Measurements from ENCODE around the gene RAB14.

The RAB14 gene

DNA sequence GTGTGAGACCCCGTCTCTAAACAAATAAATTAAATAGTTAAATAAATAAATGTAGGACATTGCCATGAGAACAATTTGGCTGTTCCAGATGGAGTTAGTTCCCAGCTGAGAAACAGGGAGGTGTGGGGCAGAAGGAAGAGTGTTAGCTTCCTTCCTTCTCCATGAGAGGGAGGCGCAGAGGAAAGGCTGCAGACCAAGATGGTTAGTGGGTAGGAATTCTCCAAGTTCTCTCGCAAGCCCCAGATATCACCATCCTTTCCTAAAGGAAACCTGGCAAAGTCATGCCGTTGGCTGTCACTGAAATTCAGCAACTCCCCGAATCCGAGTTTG is 33.1 kb upstream of the RAB14 start:
- no peak overlapping the region for H2AFZ ChIP-seq (ENCODE audit: low read length, unreplicated experiment)
- no peaks in the 10 kb centered on the region for H3K36me3 ChIP-seq (ENCODE audit: insufficient read depth, low read length)
- H3K27me3 ChIP-seq (ENCODE audit: insufficient read depth, low read length), result no peaks in the 10 kb centered on the region
- H3K79me2 ChIP-seq (ENCODE audit: control insufficient read depth, insufficient read depth, low read length, unreplicated experiment), result no peaks in the 10 kb centered on the region
- no peak overlapping the region for H3K27ac ChIP-seq (ENCODE audit: low read depth, low read length)
- peaks cover 12% of the 10 kb centered on the region for H3K4me1 ChIP-seq (ENCODE audit: control insufficient read depth, insufficient read depth, low read length, unreplicated experiment)
- H3K4me3 ChIP-seq (ENCODE audit: low read depth, low read length), result no peak overlapping the region

DNA sequence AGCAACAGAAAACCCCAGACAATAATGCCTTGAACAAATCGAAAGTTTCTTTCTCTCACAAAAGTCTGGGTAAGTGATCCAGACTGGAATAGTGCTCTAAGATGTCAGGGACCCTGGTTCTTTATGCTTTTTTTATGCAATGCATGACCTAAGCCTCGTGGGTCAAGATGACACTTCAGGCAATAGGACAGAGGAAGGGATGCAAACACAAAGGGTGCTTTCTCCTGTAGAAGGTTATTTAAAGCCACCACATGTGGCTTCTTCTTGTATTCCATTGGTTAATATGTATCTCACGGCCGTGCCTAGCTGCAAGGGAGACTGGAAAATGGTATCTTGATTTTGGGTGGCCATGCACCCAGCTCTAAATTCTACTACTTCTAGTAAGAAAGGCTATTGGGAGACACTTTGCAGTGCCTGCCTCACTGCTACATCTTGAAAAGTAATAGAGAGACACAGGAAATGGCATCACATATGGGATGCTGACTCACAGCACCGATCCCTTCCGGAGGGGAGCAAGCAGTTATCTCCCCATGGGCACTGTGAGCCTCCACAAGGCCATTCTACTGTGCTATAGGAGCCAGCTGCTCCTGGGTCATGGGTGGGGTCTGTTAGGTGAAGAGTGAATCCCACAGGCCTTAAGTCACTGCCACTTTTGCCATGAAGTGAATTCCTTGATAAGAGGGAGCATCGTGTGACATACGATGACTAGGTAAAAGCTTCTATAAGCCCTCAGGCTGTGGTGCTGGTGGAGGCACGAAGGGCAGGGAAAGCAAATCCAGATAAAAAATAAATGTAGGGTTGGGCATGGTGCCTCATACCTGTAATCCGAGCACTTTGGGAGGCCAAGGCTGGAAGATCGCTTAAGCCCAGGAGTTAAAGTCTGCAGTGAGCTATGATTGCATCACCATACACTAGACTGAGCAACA is 32.5 kb upstream of the RAB14 start:
- no peaks in the 10 kb centered on the region for H3K36me3 ChIP-seq (ENCODE audit: insufficient read depth, low read length)
- no peaks in the 10 kb centered on the region for H3K79me2 ChIP-seq (ENCODE audit: control insufficient read depth, insufficient read depth, low read length, unreplicated experiment)
- H3K4me3 ChIP-seq (ENCODE audit: low read depth, low read length), result no peak overlapping the region
- peak overlapping the region; percentile 53 for H3K27ac ChIP-seq (ENCODE audit: low read depth, low read length)
- H3K27me3 ChIP-seq (ENCODE audit: insufficient read depth, low read length), result no peaks in the 10 kb centered on the region
- H2AFZ ChIP-seq (ENCODE audit: low read length, unreplicated experiment), result peak overlapping the region; percentile 28
- peaks cover 12% of the 10 kb centered on the region for H3K4me1 ChIP-seq (ENCODE audit: control insufficient read depth, insufficient read depth, low read length, unreplicated experiment)

DNA sequence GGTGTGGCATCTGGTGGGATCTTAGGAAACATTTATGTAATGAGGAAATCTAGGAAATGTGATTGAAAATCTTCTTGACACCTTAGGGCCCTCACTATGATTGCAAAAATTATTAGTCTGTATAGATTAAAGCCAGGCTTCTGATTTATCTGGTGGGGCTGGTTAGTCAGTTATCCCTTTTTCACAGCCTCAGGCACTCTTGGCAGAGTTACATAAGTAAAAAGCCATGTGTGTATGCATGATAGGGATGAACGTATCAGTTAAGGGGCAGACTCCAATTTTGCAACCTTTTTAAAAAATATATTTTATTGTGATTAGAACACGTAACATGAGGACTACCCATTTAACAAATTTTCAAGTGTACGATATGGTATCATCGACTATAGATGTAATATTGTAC is 30.6 kb upstream of the RAB14 start:
- H3K4me3 ChIP-seq (ENCODE audit: low read depth, low read length), result no peak overlapping the region
- H3K27ac ChIP-seq (ENCODE audit: low read depth, low read length), result no peak overlapping the region
- no peaks in the 10 kb centered on the region for H3K36me3 ChIP-seq (ENCODE audit: insufficient read depth, low read length)
- H3K79me2 ChIP-seq (ENCODE audit: control insufficient read depth, insufficient read depth, low read length, unreplicated experiment), result no peaks in the 10 kb centered on the region
- peaks cover 12% of the 10 kb centered on the region for H3K4me1 ChIP-seq (ENCODE audit: control insufficient read depth, insufficient read depth, low read length, unreplicated experiment)
- H3K27me3 ChIP-seq (ENCODE audit: insufficient read depth, low read length), result no peaks in the 10 kb centered on the region
- no peak overlapping the region for H2AFZ ChIP-seq (ENCODE audit: low read length, unreplicated experiment)

DNA sequence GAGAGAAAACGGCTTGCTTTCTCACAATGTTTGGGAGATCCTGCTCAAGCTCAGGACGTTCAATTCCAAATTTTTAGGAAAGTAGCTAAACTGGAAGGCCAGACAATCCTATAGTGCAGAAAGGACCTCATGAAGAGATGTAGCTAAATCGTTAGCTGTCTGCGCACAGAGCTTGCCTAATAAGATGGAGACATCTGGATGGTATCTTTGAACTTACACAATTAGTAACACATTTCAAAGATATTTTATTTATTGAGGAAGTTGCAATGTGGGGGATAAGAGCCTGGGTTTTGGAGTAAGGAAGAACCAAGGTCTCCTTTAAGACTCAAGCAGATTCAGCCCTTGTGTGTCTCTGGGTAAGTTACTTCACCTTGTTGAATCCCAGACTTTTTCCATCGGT is 28.6 kb upstream of the RAB14 start:
- H3K79me2 ChIP-seq (ENCODE audit: control insufficient read depth, insufficient read depth, low read length, unreplicated experiment), result no peaks in the 10 kb centered on the region

DNA sequence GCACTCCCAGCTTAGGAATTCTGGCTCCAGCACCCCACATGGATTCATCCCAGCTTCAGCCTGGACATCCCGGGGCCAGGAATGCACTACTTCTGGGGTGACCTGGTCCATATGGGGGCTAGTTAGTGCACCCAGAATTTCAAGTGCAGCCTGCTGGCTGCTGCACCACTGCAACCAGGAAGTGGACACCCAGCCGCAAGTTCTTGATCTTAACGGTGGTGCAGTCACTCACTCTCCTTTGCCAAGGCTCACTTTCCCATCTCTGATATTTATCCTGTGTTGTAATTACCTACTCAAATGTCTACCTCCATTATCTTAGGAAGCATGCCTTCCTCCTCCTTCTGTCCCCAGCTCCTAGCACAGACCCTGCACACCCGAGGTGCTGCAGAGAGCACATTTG is 26.2 kb upstream of the RAB14 start:
- no peaks in the 10 kb centered on the region for H3K27me3 ChIP-seq (ENCODE audit: insufficient read depth, low read length)
- peaks cover 6% of the 10 kb centered on the region for H3K4me1 ChIP-seq (ENCODE audit: control insufficient read depth, insufficient read depth, low read length, unreplicated experiment)
- no peak overlapping the region for H2AFZ ChIP-seq (ENCODE audit: low read length, unreplicated experiment)
- no peaks in the 10 kb centered on the region for H3K79me2 ChIP-seq (ENCODE audit: control insufficient read depth, insufficient read depth, low read length, unreplicated experiment)
- H3K27ac ChIP-seq (ENCODE audit: low read depth, low read length), result no peak overlapping the region
- no peaks in the 10 kb centered on the region for H3K36me3 ChIP-seq (ENCODE audit: insufficient read depth, low read length)
- no peak overlapping the region for H3K4me3 ChIP-seq (ENCODE audit: low read depth, low read length)

More for the DNA sequence above, 28.6 kb upstream of the RAB14 start:
- Histone ChIP-seq H3K4me3 (ENCODE audit: low read depth, low read length) (no peak overlapping the region), H2AFZ (ENCODE audit: low read length, unreplicated experiment) (no peak overlapping the region), H3K27ac (ENCODE audit: low read depth, low read length) (no peak overlapping the region), H3K36me3 (ENCODE audit: insufficient read depth, low read length) (no peaks in the 10 kb centered on the region), H3K4me1 (ENCODE audit: control insufficient read depth, insufficient read depth, low read length, unreplicated experiment) (peaks cover 18% of the 10 kb centered on the region), H3K27me3 (ENCODE audit: insufficient read depth, low read length) (no peaks in the 10 kb centered on the region)

DNA sequence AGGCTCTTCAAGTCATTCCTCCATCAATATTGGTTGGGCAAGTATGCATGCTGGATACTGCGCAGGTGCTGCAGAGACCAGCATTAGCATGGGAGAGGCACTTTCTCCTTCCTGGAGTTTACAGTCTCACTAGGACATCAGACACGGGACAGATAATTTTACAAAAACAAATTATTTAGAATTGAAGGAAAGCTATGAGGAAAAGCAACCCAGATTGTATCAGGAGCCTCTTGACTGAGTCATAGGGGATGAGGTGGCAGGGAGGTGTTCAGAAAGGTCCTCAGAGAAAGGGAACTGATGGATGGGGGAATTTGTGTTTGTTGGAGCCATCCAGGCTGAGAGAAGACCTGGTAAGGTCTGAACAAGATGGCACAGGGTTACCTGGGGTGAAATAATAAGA is 24.5 kb upstream of the RAB14 start:
- no peak overlapping the region for H2AFZ ChIP-seq (ENCODE audit: low read length, unreplicated experiment)
- no peaks in the 10 kb centered on the region for H3K27me3 ChIP-seq (ENCODE audit: insufficient read depth, low read length)
- H3K79me2 ChIP-seq (ENCODE audit: control insufficient read depth, insufficient read depth, low read length, unreplicated experiment), result no peaks in the 10 kb centered on the region

DNA sequence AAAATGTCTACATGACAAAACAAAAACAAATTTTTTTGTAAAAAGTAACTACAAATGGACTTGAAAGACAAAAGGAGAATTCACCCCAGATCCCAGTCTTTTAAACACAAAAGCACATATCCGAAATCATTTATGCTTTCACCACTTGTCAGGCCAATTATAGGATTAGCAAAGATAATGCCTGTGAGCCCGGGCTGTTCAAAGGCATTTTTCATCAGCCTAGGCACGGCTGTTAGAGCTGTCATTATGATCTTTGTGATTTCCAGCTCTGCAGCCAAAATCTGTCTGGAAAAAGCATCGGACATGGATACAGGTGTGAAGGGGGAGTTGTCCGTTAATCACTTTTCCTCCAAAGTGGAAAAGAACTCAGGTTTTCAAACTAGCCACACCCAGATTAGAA is 23.6 kb upstream of the RAB14 start:
- Histone ChIP-seq H2AFZ (ENCODE audit: low read length, unreplicated experiment) (no peak overlapping the region), H3K27me3 (ENCODE audit: insufficient read depth, low read length) (no peaks in the 10 kb centered on the region)

More for the DNA sequence above, 24.5 kb upstream of the RAB14 start:
- Histone ChIP-seq H3K4me1 (ENCODE audit: control insufficient read depth, insufficient read depth, low read length, unreplicated experiment) (peaks cover 11% of the 10 kb centered on the region), H3K4me3 (ENCODE audit: low read depth, low read length) (no peak overlapping the region), H3K27ac (ENCODE audit: low read depth, low read length) (no peak overlapping the region), H3K36me3 (ENCODE audit: insufficient read depth, low read length) (no peaks in the 10 kb centered on the region)

DNA sequence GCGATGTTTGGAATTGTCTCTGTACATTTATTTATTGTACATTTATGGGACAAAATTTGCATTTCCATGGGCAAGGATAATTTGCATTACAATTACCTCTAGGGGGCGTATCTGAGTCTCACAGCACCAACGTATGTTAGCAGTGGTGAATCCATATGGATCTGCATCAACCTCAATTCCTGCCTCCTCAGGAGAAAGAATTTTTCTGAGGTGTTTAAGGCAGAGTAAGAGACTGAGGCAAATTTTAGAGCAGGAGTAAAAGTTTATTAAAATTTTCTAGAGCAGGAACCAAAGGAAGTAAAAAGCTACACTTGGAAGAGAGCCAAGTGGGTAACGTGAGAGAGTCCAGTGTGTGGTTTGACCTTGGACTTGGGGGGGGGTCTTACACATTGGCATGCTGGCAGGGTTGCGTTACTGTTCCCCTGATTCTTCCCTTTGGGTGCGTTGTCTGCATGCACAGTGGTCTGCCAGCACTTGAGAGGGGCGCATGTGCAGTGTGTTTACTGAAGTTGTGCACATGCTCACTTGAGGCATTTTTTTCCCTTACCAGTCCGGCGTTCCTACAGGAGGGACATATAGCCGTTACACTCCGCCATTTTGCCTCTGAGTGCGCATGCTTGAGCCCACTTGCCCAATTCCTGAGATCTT is 21.0 kb upstream of the RAB14 start:
- Histone ChIP-seq H3K27me3 (ENCODE audit: insufficient read depth, low read length) (no peaks in the 10 kb centered on the region), H3K4me1 (ENCODE audit: control insufficient read depth, insufficient read depth, low read length, unreplicated experiment) (peaks cover 15% of the 10 kb centered on the region), H3K4me3 (ENCODE audit: low read depth, low read length) (no peak overlapping the region), H3K27ac (ENCODE audit: low read depth, low read length) (no peak overlapping the region), H2AFZ (ENCODE audit: low read length, unreplicated experiment) (no peak overlapping the region), H3K79me2 (ENCODE audit: control insufficient read depth, insufficient read depth, low read length, unreplicated experiment) (no peaks in the 10 kb centered on the region), H3K36me3 (ENCODE audit: insufficient read depth, low read length) (no peaks in the 10 kb centered on the region)

More for the DNA sequence above, 23.6 kb upstream of the RAB14 start:
- no peak overlapping the region for H3K27ac ChIP-seq (ENCODE audit: low read depth, low read length)
- no peaks in the 10 kb centered on the region for H3K36me3 ChIP-seq (ENCODE audit: insufficient read depth, low read length)
- peaks cover 11% of the 10 kb centered on the region for H3K4me1 ChIP-seq (ENCODE audit: control insufficient read depth, insufficient read depth, low read length, unreplicated experiment)
- no peak overlapping the region for H3K4me3 ChIP-seq (ENCODE audit: low read depth, low read length)
- H3K79me2 ChIP-seq (ENCODE audit: control insufficient read depth, insufficient read depth, low read length, unreplicated experiment), result no peaks in the 10 kb centered on the region

DNA sequence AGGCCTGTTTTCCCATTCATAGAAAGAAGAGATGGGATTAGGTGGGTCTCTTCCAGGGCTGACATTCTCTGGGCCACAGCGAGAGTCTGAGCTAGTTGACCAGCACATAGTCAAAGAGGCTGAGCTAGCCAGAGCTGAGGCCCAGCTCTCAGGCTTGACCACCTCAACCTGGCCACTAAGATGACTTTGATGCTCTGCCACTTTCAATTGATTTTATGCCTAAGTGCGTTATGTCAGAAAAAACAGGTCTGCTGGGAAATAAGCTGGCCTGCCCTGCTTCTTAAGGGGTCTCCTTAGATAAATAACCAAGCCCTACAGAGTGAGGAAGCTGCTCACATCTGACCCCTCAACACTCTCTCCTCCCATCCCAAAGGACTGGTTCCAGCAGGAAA is 20.0 kb upstream of the RAB14 start:
- Histone ChIP-seq H3K27me3 (ENCODE audit: insufficient read depth, low read length) (no peaks in the 10 kb centered on the region), H3K36me3 (ENCODE audit: insufficient read depth, low read length) (no peaks in the 10 kb centered on the region), H3K4me3 (ENCODE audit: low read depth, low read length) (no peak overlapping the region)

DNA sequence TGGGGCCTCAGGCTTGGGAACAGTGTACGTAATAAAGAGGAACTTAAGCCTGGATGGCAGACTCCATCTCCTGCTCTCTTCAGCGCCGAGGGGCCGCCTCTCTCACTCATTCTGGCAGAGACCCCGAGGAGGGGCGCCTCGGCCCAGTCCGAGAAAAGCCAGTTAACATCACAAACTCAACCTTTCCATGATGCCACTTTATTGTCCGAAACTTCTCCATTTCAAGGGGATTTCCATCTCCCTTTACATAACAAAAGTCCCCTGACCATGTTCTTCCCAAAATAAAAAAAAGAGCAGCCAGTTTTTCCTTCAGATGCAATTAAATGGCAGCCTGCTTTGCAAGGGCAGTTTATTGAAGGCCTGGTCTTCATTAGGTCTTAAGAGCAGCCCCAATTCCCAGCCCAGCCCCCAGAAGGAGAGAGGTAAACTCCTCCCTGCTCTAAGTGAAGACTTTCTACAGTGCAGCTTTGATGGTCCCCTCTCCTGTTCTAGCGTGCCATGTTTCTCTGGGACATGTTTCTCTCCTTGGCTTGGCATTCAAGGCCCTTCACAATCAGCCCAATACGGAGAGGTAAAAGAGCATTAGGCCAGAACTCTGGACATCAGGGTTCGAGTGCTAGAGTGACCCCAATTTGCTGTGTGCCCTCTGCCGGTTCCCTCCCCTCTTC is 19.5 kb upstream of the RAB14 start:
- H3K36me3 ChIP-seq (ENCODE audit: insufficient read depth, low read length), result no peaks in the 10 kb centered on the region
- H3K4me3 ChIP-seq (ENCODE audit: low read depth, low read length), result no peak overlapping the region
- H3K4me1 ChIP-seq (ENCODE audit: control insufficient read depth, insufficient read depth, low read length, unreplicated experiment), result peaks cover 12% of the 10 kb centered on the region
- H3K27me3 ChIP-seq (ENCODE audit: insufficient read depth, low read length), result no peaks in the 10 kb centered on the region
- H2AFZ ChIP-seq (ENCODE audit: low read length, unreplicated experiment), result no peak overlapping the region
- H3K79me2 ChIP-seq (ENCODE audit: control insufficient read depth, insufficient read depth, low read length, unreplicated experiment), result no peaks in the 10 kb centered on the region
- H3K27ac ChIP-seq (ENCODE audit: low read depth, low read length), result no peak overlapping the region

More for the DNA sequence above, 20.0 kb upstream of the RAB14 start:
- H3K27ac ChIP-seq (ENCODE audit: low read depth, low read length), result no peak overlapping the region
- no peak overlapping the region for H2AFZ ChIP-seq (ENCODE audit: low read length, unreplicated experiment)
- peaks cover 15% of the 10 kb centered on the region for H3K4me1 ChIP-seq (ENCODE audit: control insufficient read depth, insufficient read depth, low read length, unreplicated experiment)
- H3K79me2 ChIP-seq (ENCODE audit: control insufficient read depth, insufficient read depth, low read length, unreplicated experiment), result no peaks in the 10 kb centered on the region

Measured in ACC112 (cell line).